Muscle of back (tissue), 11 donors: Measurements from ENCODE around the gene BAIAP3. TPM values are rescaled to one million over a fixed set of nuclear protein-coding genes. Genes with fewer than 3 reads are reported as not detected.

Source experiments
- DNase-seq, 3 donors: peaks; one replicate each; pipeline versions ENCODE4 v3.0.0 to v3.0.0-alpha.2; 2013
- polyA plus RNA-seq, 10 donors: library from polyadenylated mRNA; unstranded; fragments of 120-200 nt; gene quantifications; one replicate each; pipeline ENCODE4 v1.2.1, GENCODE V29; 2013; ENCODE audit not compliant: insufficient read length in 10 of 10

The BAIAP3 gene
- polyA plus RNA-seq, 10 donors, result 0.40 to 1.2 (median 0.81) TPM

- no peak for DNase-seq
These were observed 53.9 kb downstream of the BAIAP3 start for GRCh38 chr16:1387331-1387730.

GRCh38 chr16:1389762-1390161 lies 56.3 kb downstream of the BAIAP3 start:
- DNase-seq, result no peak

GRCh38 chr16:1390239-1390779 lies 56.9 kb downstream of the BAIAP3 start:
- no peak for DNase-seq

- DNase-seq, result no peak
These were observed 59.4 kb downstream of the BAIAP3 start for GRCh38 chr16:1392826-1393225.

GRCh38 chr16:1393613-1394176 lies 60.2 kb downstream of the BAIAP3 start:
- no peak for DNase-seq

GRCh38 chr16:1394367-1394951 lies 61.0 kb downstream of the BAIAP3 start:
- DNase-seq, result no peak

GRCh38 chr16:1395444-1396031 lies 62.1 kb downstream of the BAIAP3 start:
- no peak for DNase-seq

- no peak for DNase-seq
These were observed 64.3 kb downstream of the BAIAP3 start for GRCh38 chr16:1397779-1398178.

- no peak for DNase-seq
These were observed 64.9 kb downstream of the BAIAP3 start for GRCh38 chr16:1398351-1398750.

Other genes with a start within 250 kb of the BAIAP3 start
- gene C1QTNF8, start 237.4 kb upstream of the BAIAP3 start, polyA plus RNA-seq, result not detected
- gene CACNA1H, start 180.5 kb upstream of the BAIAP3 start, polyA plus RNA-seq, result 10 to 100 TPM; 30.7 to 52.0 (median 36.2) TPM
- gene TPSG1, start 108.4 kb upstream of the BAIAP3 start, polyA plus RNA-seq, result 1 to 10 TPM in 8 of 10 donors, under 1 TPM in 2; 0.49 to 2.0 (median 1.3) TPM
- gene TPSB2, start 103.5 kb upstream of the BAIAP3 start, polyA plus RNA-seq, result 1 to 10 TPM in 9 of 10 donors, under 1 TPM in 1; 0.34 to 6.3 (median 2.6) TPM
- gene TPSAB1, start 92.9 kb upstream of the BAIAP3 start, polyA plus RNA-seq, result 1 to 10 TPM in 9 of 10 donors, under 1 TPM in 1; 0.67 to 7.3 (median 2.6) TPM
- 1 to 10 TPM in 2 of 10 donors, under 1 TPM in 3, not detected in 5; 0.33 to 1.2 (median 0.91) TPM for gene TPSD1, start 77.6 kb upstream of the BAIAP3 start, polyA plus RNA-seq
- 100 to 1,000 TPM in 4 of 10 donors, 10 to 100 TPM in 6; 89.9 to 116 (median 99.7) TPM for gene UBE2I, start 24.0 kb upstream of the BAIAP3 start, polyA plus RNA-seq
- gene TSR3, start 18.2 kb downstream of the BAIAP3 start, polyA plus RNA-seq, result 10 to 100 TPM; 35.9 to 54.8 (median 44.5) TPM
- gene GNPTG, start 18.3 kb downstream of the BAIAP3 start, polyA plus RNA-seq, result 10 to 100 TPM; 21.1 to 43.0 (median 36.4) TPM
- gene UNKL, start 81.1 kb downstream of the BAIAP3 start, polyA plus RNA-seq, result 10 to 100 TPM in 1 of 10 donors, 1 to 10 TPM in 9; 4.4 to 13.3 (median 7.1) TPM
- 10 to 100 TPM in 6 of 10 donors, 1 to 10 TPM in 4; 8.1 to 13.5 (median 10.3) TPM for gene UQCC4, start 87.1 kb downstream of the BAIAP3 start, polyA plus RNA-seq
- under 1 TPM in 3 of 10 donors, not detected in 7; 0.18 to 0.29 (median 0.19) TPM for gene PERCC1, start 97.4 kb downstream of the BAIAP3 start, polyA plus RNA-seq
- 1 to 10 TPM in 8 of 10 donors, under 1 TPM in 2; 0.68 to 2.7 (median 1.6) TPM for gene CCDC154, start 110.9 kb downstream of the BAIAP3 start, polyA plus RNA-seq
- 10 to 100 TPM; 19.8 to 37.5 (median 28.3) TPM for gene CLCN7, start 141.4 kb downstream of the BAIAP3 start, polyA plus RNA-seq
- gene PTX4, start 155.3 kb downstream of the BAIAP3 start, polyA plus RNA-seq, result 1 to 10 TPM in 2 of 10 donors, under 1 TPM in 8; 0.13 to 1.5 (median 0.53) TPM
- gene TELO2, start 159.7 kb downstream of the BAIAP3 start, polyA plus RNA-seq, result 10 to 100 TPM; 16.5 to 33.9 (median 27.0) TPM
- gene TMEM204, start 200.0 kb downstream of the BAIAP3 start, polyA plus RNA-seq, result 10 to 100 TPM; 10.3 to 21.1 (median 15.1) TPM